Endodermal cell (in vitro differentiated cells): Measurements from ENCODE around the gene COL5A1. TPM values are rescaled to one million over a fixed set of nuclear protein-coding genes. Genes with fewer than 3 reads are reported as not detected.

Experiments used
- DNase-seq: peaks from one replicate; pipeline ENCODE4 v3.0.0-alpha.2; 2017
- H3K27ac ChIP-seq: 2 replicates; pipeline ENCODE4 v1.5.1; 2013; ENCODE audit warnings: mild to moderate bottlenecking, low read depth, low read length, moderate library complexity
- H3K27me3 ChIP-seq: 2 replicates; pipeline ENCODE4 v1.6.1; 2013; ENCODE audit warnings: mild to moderate bottlenecking, low read length, moderate library complexity; ENCODE audit not compliant: insufficient read depth, control insufficient read depth, poor library complexity, severe bottlenecking
- H3K36me3 ChIP-seq: 2 replicates; pipeline ENCODE4 v1.7.0; 2013; ENCODE audit warnings: mild to moderate bottlenecking, low read length, moderate library complexity; ENCODE audit not compliant: control insufficient read depth, insufficient read depth
- H3K4me1 ChIP-seq: one replicate; pipeline ENCODE4 v1.7.0; 2013; ENCODE audit warnings: low read length; ENCODE audit not compliant: control insufficient read depth, insufficient read depth
- H3K4me3 ChIP-seq: 2 replicates; pipeline ENCODE4 v1.5.1; 2013; ENCODE audit warnings: mild to moderate bottlenecking, low read length, moderate library complexity
- H3K9ac ChIP-seq: 2 replicates; pipeline ENCODE4 v1.6.1; 2013; ENCODE audit warnings: mild to moderate bottlenecking, low read length, moderate library complexity; ENCODE audit not compliant: poor library complexity, severe bottlenecking; ENCODE audit errors: extremely low read depth
- H3K9me3 ChIP-seq: 2 replicates; pipeline ENCODE4 v1.6.1; 2013; ENCODE audit warnings: mild to moderate bottlenecking, low read length, moderate library complexity; ENCODE audit not compliant: control insufficient read depth
- H3K27ac Mint-ChIP-seq: 2 replicates; pipeline ENCODE4 v1.8.0; 2020; ENCODE audit warnings: mixed read lengths
- H3K27me3 Mint-ChIP-seq: 2 replicates; pipeline ENCODE4 v1.8.0; 2021; ENCODE audit warnings: mild to moderate bottlenecking, mixed read lengths; ENCODE audit not compliant: insufficient read depth
- H3K36me3 Mint-ChIP-seq: 2 replicates; pipeline ENCODE4 v1.8.0; 2020; ENCODE audit warnings: low read depth, mixed read lengths
- H3K4me1 Mint-ChIP-seq: 2 replicates; pipeline ENCODE4 v1.8.0; 2020; ENCODE audit warnings: mixed read lengths
- H3K4me3 Mint-ChIP-seq: 2 replicates; pipeline ENCODE4 v1.8.0; 2020; ENCODE audit warnings: mild to moderate bottlenecking, moderate library complexity, mixed read lengths
- H3K9me3 Mint-ChIP-seq: 2 replicates; pipeline ENCODE4 v1.8.0; 2020; ENCODE audit warnings: mild to moderate bottlenecking, mixed read lengths
- WGBS, 2 experiments: methylation state at CpG; one replicate each; pipeline versions ENCODE4 v1.1.5 to v1.1.7; 2013; ENCODE audit warnings: missing lambda C conversion rate in 2 of 2, mixed read lengths in 1 of 2; ENCODE audit not compliant: insufficient coverage in 1 of 2, insufficient read length in 1 of 2; 5-methylcytosine and 5-hydroxymethylcytosine counted together
- total RNA-seq, 2 donors: library from RNA; stranded (reverse); fragmentation: NEBNext Ultra II Directional in 1 of 2; extraction: Animal tissue kit (Norgen Biotek cat#: 25700) in 1 of 2; gene quantifications; 2 replicates in 1 of 2; 3 replicates in 1 of 2; pipeline ENCODE4 v1.2.1, GENCODE V29; 2021
- TF ChIP-seq, protein P1 (sequence below): fragments of 200-600 bp; sonication (generic); conservative IDR thresholded peaks from 2 replicates; pipeline ENCODE4 v1.5.0; 2021; ENCODE audit warnings: antibody characterized with exemption, mild to moderate bottlenecking

Gene COL5A1
- total RNA-seq, 2 donors from 2014 or later, result 65.3 to 76.6 TPM

DNA sequence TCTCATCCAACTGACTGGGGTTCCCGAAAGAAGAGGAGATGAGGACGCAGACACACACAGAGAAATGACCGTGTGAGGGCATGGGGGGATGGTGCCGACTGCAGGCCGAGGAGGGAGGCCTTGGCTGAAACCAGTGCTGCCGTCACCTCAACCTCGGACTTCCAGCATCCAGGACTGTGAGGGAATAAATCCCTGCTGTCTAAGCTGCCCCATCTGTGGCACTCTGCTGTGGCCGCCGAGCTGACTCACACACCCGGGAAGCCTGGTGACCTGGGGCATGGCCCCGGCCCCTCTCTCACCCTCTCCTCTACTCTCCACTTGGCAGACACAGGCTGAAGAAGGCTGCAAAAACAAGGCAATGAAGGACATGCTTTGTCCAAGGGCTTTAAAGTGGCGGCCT, 4.4 kb upstream of the COL5A1 start:
- no peak overlapping the region for H3K4me3 Mint-ChIP-seq

DNA sequence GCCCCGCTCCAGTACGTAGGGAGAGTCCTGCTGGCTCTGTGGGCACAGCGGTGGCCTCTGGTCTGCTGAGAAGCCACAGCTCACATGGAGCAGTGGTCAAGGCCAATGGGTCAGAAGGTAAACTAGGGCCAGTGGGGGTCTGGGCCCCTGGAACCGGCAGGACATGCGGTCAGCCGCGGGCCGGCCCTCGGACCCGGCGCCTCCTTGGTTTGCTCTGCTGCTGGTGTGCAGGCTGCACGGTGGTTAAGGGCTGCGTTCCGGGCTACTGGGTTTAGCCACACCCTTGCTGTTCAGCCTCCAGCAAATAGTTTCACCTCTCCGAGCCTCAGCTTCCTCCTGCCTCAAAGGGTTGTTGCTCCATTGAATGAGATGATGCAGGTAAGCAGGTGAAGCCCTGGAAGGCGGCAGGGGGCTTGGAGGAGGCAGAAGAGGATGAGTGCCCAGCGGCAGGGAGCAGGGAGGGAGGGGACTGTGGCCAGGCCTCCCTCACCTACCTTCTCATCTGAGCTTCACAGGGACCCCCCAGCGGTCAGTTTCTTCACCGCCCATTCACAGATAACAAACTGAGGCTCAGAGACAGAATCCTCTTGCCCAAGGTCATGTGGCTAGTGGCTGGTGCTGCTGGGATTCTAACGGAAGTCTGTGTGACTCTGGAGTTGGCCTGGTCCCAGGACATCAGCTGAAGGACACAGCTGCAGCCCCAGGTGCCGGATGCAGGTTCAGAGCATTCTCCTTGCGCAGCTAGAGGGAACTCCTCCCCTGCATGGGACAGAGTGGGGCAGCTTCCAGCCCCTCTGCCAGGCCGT, 3.7 kb upstream of the COL5A1 start:
- WGBS, 2 experiments, result 83 to 93% methylated on average over 2 to 23 of the region's 23 CpGs
- no peaks in the 10 kb centered on the region for H3K9me3 Mint-ChIP-seq
- Histone ChIP-seq H3K4me3 (no peak overlapping the region), H3K4me1 (peaks cover 4% of the 10 kb centered on the region), H3K9me3 (no peaks in the 10 kb centered on the region), H3K27ac (no peak overlapping the region), H3K36me3 (no peaks in the 10 kb centered on the region), H3K9ac (no peak overlapping the region), H3K27me3 (no peaks in the 10 kb centered on the region)
- H3K4me1 Mint-ChIP-seq, result peaks cover 16% of the 10 kb centered on the region
- no peak overlapping the region for H3K27ac Mint-ChIP-seq
- H3K4me3 Mint-ChIP-seq, result no peak overlapping the region
- H3K27me3 Mint-ChIP-seq, result no peaks in the 10 kb centered on the region
- no peak for DNase-seq
- H3K36me3 Mint-ChIP-seq, result no peaks in the 10 kb centered on the region
- TF ChIP-seq, protein P1, sequence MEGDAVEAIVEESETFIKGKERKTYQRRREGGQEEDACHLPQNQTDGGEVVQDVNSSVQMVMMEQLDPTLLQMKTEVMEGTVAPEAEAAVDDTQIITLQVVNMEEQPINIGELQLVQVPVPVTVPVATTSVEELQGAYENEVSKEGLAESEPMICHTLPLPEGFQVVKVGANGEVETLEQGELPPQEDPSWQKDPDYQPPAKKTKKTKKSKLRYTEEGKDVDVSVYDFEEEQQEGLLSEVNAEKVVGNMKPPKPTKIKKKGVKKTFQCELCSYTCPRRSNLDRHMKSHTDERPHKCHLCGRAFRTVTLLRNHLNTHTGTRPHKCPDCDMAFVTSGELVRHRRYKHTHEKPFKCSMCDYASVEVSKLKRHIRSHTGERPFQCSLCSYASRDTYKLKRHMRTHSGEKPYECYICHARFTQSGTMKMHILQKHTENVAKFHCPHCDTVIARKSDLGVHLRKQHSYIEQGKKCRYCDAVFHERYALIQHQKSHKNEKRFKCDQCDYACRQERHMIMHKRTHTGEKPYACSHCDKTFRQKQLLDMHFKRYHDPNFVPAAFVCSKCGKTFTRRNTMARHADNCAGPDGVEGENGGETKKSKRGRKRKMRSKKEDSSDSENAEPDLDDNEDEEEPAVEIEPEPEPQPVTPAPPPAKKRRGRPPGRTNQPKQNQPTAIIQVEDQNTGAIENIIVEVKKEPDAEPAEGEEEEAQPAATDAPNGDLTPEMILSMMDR, result no peak

More for the DNA sequence above, 4.4 kb upstream of the COL5A1 start:
- WGBS, 2 experiments, result 69 to 82% methylated on average over 2 to 12 of the region's 12 CpGs
- H3K9me3 ChIP-seq, result no peaks in the 10 kb centered on the region
- Mint-ChIP-seq H3K27ac (no peak overlapping the region), H3K27me3 (no peaks in the 10 kb centered on the region), H3K36me3 (no peaks in the 10 kb centered on the region), H3K9me3 (no peaks in the 10 kb centered on the region), H3K4me1 (peaks cover 14% of the 10 kb centered on the region)
- no peak overlapping the region for H3K27ac ChIP-seq
- no peak overlapping the region for H3K9ac ChIP-seq
- no peak for DNase-seq
- no peaks in the 10 kb centered on the region for H3K27me3 ChIP-seq
- no peaks in the 10 kb centered on the region for H3K36me3 ChIP-seq
- no peak overlapping the region for H3K4me3 ChIP-seq
- H3K4me1 ChIP-seq, result peaks cover 4% of the 10 kb centered on the region
- TF ChIP-seq, protein P1, result no peak

DNA sequence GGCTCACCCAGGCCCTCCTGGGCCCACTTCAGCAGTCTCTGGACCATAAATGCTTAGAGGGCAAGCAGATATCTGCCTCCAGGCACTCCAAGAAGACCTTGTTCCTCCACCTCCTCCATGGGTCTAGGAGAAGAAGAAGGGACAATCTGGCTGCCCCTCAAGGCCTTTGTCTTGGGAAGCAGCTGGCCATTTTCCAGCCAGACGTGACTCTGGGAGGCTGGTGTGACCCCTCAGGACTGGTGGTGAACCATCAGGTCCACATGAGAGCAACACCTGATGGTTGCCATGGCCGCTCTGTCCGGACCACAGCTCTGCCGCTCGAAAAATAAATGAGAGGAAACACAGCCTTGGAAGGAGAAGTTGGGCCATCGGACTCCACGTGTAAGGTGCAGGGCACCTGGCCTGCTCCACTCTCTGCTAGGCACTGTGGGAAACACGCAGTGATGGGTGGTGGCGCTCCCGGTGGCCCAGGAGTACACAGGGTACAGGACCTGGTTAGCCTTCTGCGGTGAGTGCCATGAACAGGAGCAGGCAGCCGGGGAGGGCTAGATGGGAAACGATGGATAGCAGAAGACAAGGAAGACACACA, 3.0 kb upstream of the COL5A1 start:
- DNase-seq, result no peak
- no peak overlapping the region for H3K9ac ChIP-seq
- Mint-ChIP-seq H3K4me1 (peaks cover 23% of the 10 kb centered on the region), H3K27me3 (no peaks in the 10 kb centered on the region), H3K36me3 (no peaks in the 10 kb centered on the region), H3K27ac (no peak overlapping the region), H3K4me3 (no peak overlapping the region), H3K9me3 (no peaks in the 10 kb centered on the region)
- no peak overlapping the region for H3K27ac ChIP-seq
- no peaks in the 10 kb centered on the region for H3K27me3 ChIP-seq
- TF ChIP-seq, protein P1, result no peak
- peaks cover 4% of the 10 kb centered on the region for H3K4me1 ChIP-seq
- H3K36me3 ChIP-seq, result no peaks in the 10 kb centered on the region
- no peaks in the 10 kb centered on the region for H3K9me3 ChIP-seq
- H3K4me3 ChIP-seq, result no peak overlapping the region
- 90 to 98% methylated on average over 7 to 13 of the region's 13 CpGs for WGBS, 2 experiments
